Transverse colon (tissue), 4 donors: ENCODE results near the gene ABHD12. TPM values are rescaled to one million over a fixed set of nuclear protein-coding genes. Genes with fewer than 3 reads are reported as not detected.

Experiments
- DNase-seq: peaks from one replicate; pipeline ENCODE4 v3.0.0-alpha.2; 2019
- H3K27ac ChIP-seq, 4 donors: fragments of 200-600 bp; sonication (generic); 2 replicates each; pipeline ENCODE4 v1.5.1; 2016 to 2018; ENCODE audit warnings: inconsistent platforms in 4 of 4
- H3K27me3 ChIP-seq: fragments of 200-600 bp; sonication (generic); 2 replicates; pipeline ENCODE4 v1.5.1; 2017; ENCODE audit warnings: inconsistent platforms
- H3K36me3 ChIP-seq, 4 donors: fragments of 200-600 bp; sonication (generic); 2 replicates each; pipeline ENCODE4 v1.5.1; 2017 to 2019; ENCODE audit warnings: inconsistent platforms in 4 of 4
- H3K4me1 ChIP-seq, 4 donors: fragments of 200-600 bp; sonication (generic); 2 replicates each; pipeline ENCODE4 v1.5.1; 2017 to 2020; ENCODE audit warnings: inconsistent platforms in 4 of 4
- H3K4me3 ChIP-seq, 4 donors: fragments of 200-600 bp; sonication (generic); 1 replicate in 1 of 4; 2 replicates in 3 of 4; pipeline versions ENCODE4 v1.5.1 to v1.6.1; 2017 to 2019; ENCODE audit warnings: inconsistent platforms in 4 of 4
- H3K9me3 ChIP-seq, 2 donors: fragments of 200-600 bp; sonication (generic); 2 replicates each; pipeline ENCODE4 v1.5.1; 2017 to 2019; ENCODE audit warnings: inconsistent platforms in 2 of 2
- CTCF ChIP-seq, 5 experiments: fragments of 200-600 bp in 3 of 5; fragments of 450-650 bp in 2 of 5; sonication (generic) in 3 of 5; IDR thresholded peaks; 1 replicate in 2 of 5; 2 replicates in 3 of 5; pipeline ENCODE4 v1.5.1; 2016 to 2017; ENCODE audit warnings: antibody characterized with exemption in 5 of 5, inconsistent platforms in 3 of 5, mild to moderate bottlenecking in 2 of 5, moderate library complexity in 1 of 5
- EP300 ChIP-seq: sonication (generic); formaldehyde crosslinking; IDR thresholded peaks from one replicate; pipeline ENCODE4 v1.6.1; 2017; ENCODE audit warnings: antibody characterized with exemption, low read depth
- POLR2A ChIP-seq: fragments of 450-650 bp; IDR thresholded peaks from one replicate; pipeline ENCODE4 v1.6.1; 2016; ENCODE audit warnings: antibody characterized with exemption, mild to moderate bottlenecking, moderate library complexity
- POLR2AphosphoS5 ChIP-seq, 3 donors: sonication (generic); formaldehyde crosslinking; IDR thresholded peaks; one replicate each; pipeline ENCODE4 v1.6.1; 2016; ENCODE audit warnings: antibody characterized with exemption in 3 of 3
- WGBS, 2 donors: methylation state at CpG; one replicate each; pipeline ENCODE4 v1.1.5; 2018; ENCODE audit warnings: low coverage in 1 of 2; 5-methylcytosine and 5-hydroxymethylcytosine counted together
- in situ Hi-C, 4 donors: fragments of 200-750 bp; cut with MboI; loops; one replicate each; pipeline versions ENCODE4 v1.15.0 to v1.15.1; 2017; ENCODE audit warnings: low sequenced_read_pairs in 3 of 4, low pct_ligation_motif_present in 1 of 4, low pct_unique_long_range_greater_than_20kb in 1 of 4
- intact Hi-C: fragments of 100-400 bp; cut with DNase I; formaldehyde crosslinking; loops from one replicate; pipeline ENCODE4 v1.15.1; 2023; ENCODE audit warnings: low total_unique reads
- total RNA-seq, 4 donors: library from RNA; depleted of rRNA; stranded (reverse); fragments of >200 nt; gene quantifications; one replicate each; pipeline ENCODE4 v1.1.0, GENCODE V29; 2016

ABHD12 gene
- total RNA-seq, 4 donors from 2014 or later: 67.3 to 103 (median 73.4) TPM

GRCh38 chr20:25368526-25368925, 22.1 kb downstream of the ABHD12 start:
- H3K27me3 ChIP-seq: no peaks in the 10 kb centered on the region
- intact Hi-C loops: no loop called here
- 98 to 100% methylated on average over 3 to 10 of the region's 10 CpGs for WGBS, 2 donors

GRCh38 chr20:25364879-25365699, 25.5 kb downstream of the ABHD12 start:
- no peaks in the 10 kb centered on the region for H3K36me3 ChIP-seq
- no peaks in the 10 kb centered on the region for H3K9me3 ChIP-seq
- no peak for DNase-seq
- in situ Hi-C loops: no loop called here
- peaks cover 0 to 9% (median 0%) of the 10 kb centered on the region in 4 donors for H3K4me1 ChIP-seq
- intact Hi-C loops: no loop called here
- no peak overlapping the region for H3K4me3 ChIP-seq
- no peaks in the 10 kb centered on the region for H3K27me3 ChIP-seq
- WGBS, 2 donors: 75 to 92% methylated on average over 2 of the region's 2 CpGs
- no peak overlapping the region for H3K27ac ChIP-seq
- TF ChIP-seq POLR2A: no peak

More at GRCh38 chr20:25368526-25368925, 22.1 kb downstream of the ABHD12 start:
- TF ChIP-seq EP300: no peak
- TF ChIP-seq POLR2A: no peak
- TF ChIP-seq POLR2AphosphoS5 (IDR thresholded peaks at IDR 0.05): no peak
- TF ChIP-seq CTCF (IDR thresholded peaks at IDR 0.05): no peak
- H3K9me3 ChIP-seq: no peaks in the 10 kb centered on the region
- no peaks in the 10 kb centered on the region for H3K36me3 ChIP-seq
- no peak overlapping the region for H3K4me3 ChIP-seq
- in situ Hi-C loops: no loop called here
- H3K27ac ChIP-seq: no peak overlapping the region
- H3K4me1 ChIP-seq: no peaks in the 10 kb centered on the region
- DNase-seq: no peak

DNA sequence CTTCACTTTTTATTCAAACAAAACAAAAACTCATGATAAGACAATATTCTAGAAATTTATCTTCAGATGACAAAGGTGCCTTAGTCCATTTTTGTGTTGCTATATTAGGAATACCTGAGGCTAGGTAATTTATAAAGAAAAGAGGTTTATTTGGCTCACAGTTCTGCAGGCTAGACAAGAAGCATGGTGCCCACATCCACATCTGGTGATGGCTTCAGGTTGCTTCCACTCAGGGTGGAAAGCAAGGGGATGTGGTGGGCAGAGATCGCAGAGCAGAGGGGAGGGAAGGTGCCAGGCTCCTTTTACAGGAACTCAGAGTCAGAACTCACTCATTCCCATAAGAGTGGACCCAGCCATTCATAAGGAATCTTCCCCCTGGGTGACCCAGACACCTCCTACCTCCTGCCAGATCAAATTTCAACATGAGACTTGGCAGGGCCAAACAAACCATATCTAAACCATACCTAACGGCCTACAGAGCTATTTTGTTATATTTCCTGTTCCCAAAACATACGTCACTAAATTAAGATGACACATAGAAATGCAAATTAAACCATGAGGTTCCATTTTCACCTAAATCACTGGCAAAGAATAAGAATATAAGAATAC, 26.4 kb downstream of the ABHD12 start:
- Histone ChIP-seq H3K36me3 (no peaks in the 10 kb centered on the region), H3K9me3 (no peaks in the 10 kb centered on the region), H3K4me1 (peaks cover 0 to 9% (median 0%) of the 10 kb centered on the region in 4 donors), H3K4me3 (no peak overlapping the region), H3K27ac (no peak overlapping the region), H3K27me3 (no peaks in the 10 kb centered on the region)
- WGBS, 2 donors: 29 to 78% methylated on average over 1 to 3 of the region's 3 CpGs
- in situ Hi-C loops: no loop called here
- intact Hi-C loops: no loop called here
- TF ChIP-seq EP300 (no peak), POLR2AphosphoS5 (IDR thresholded peaks at IDR 0.05) (no peak), CTCF (IDR thresholded peaks at IDR 0.05) (no peak), POLR2A (no peak)
- DNase-seq: no peak

GRCh38 chr20:25361287-25361683, 29.4 kb downstream of the ABHD12 start:
- H3K9me3 ChIP-seq: no peaks in the 10 kb centered on the region
- in situ Hi-C loops: no loop called here
- TF ChIP-seq EP300: no peak
- TF ChIP-seq CTCF (IDR thresholded peaks at IDR 0.05): no peak
- no peak for TF ChIP-seq POLR2A
- TF ChIP-seq POLR2AphosphoS5 (IDR thresholded peaks at IDR 0.05): no peak
- DNase-seq: no peak
- intact Hi-C loops: no loop called here
- no peak overlapping the region for H3K4me3 ChIP-seq
- WGBS, 2 donors: 78 to 86% methylated on average over 4 to 6 of the region's 6 CpGs
- no peaks in the 10 kb centered on the region for H3K27me3 ChIP-seq
- H3K36me3 ChIP-seq: no peaks in the 10 kb centered on the region
- peaks cover 0 to 19% (median 5%) of the 10 kb centered on the region in 4 donors for H3K4me1 ChIP-seq
- H3K27ac ChIP-seq: peak overlapping the region in 1 of 4 donors; percentile 35
